H9 (cell line): ENCODE results near the gene LDB2. TPM values are rescaled to one million over a fixed set of nuclear protein-coding genes. Genes with fewer than 3 reads are reported as not detected.

Experiments used
- DNase-seq: peaks from one replicate; pipeline ENCODE4 v3.0.0-alpha.2; 2017
- H2AFZ ChIP-seq: one replicate; pipeline ENCODE4 v1.6.1; 2013; ENCODE audit warnings: mild to moderate bottlenecking, low read length, control low read depth, moderate library complexity
- H2AK5ac ChIP-seq: 2 replicates; pipeline ENCODE4 v1.6.1; 2013; ENCODE audit warnings: low read length, control low read depth, mixed read lengths; ENCODE audit not compliant: insufficient read length
- H2BK120ac ChIP-seq: one replicate; pipeline ENCODE4 v1.6.1; 2013; ENCODE audit warnings: low read depth, mild to moderate bottlenecking, low read length, control low read depth, inconsistent platforms; ENCODE audit not compliant: poor library complexity, severe bottlenecking
- H2BK12ac ChIP-seq: 2 replicates; pipeline ENCODE4 v1.6.1; 2013; ENCODE audit warnings: low read length, control low read depth, mixed read lengths, low read depth; ENCODE audit not compliant: insufficient read length
- H2BK15ac ChIP-seq: 2 replicates; pipeline ENCODE4 v1.6.1; 2013; ENCODE audit warnings: low read depth, low read length, control low read depth
- H2BK20ac ChIP-seq: one replicate; pipeline ENCODE4 v1.6.1; 2013; ENCODE audit warnings: low read depth, mild to moderate bottlenecking, low read length, control low read depth, inconsistent platforms; ENCODE audit not compliant: poor library complexity, severe bottlenecking
- H2BK5ac ChIP-seq: 2 replicates; pipeline ENCODE4 v1.6.1; 2013; ENCODE audit warnings: low read length, control low read depth, mixed read lengths; ENCODE audit not compliant: insufficient read length
- H3K14ac ChIP-seq: 2 replicates; pipeline ENCODE4 v1.6.1; 2013; ENCODE audit warnings: low read length, control low read depth; ENCODE audit not compliant: insufficient read depth
- H3K18ac ChIP-seq: 2 replicates; pipeline ENCODE4 v1.6.1; 2013; ENCODE audit warnings: low read depth, mild to moderate bottlenecking, mixed read lengths, low read length, control low read depth; ENCODE audit not compliant: insufficient read length
- H3K23ac ChIP-seq: 2 replicates; pipeline ENCODE4 v1.6.1; 2013; ENCODE audit warnings: low read length, control low read depth, mixed read lengths, low read depth; ENCODE audit not compliant: insufficient read length
- H3K23me2 ChIP-seq: 2 replicates; pipeline ENCODE4 v1.6.1; 2013; ENCODE audit warnings: low read depth, mild to moderate bottlenecking, mixed read lengths, low read length, control low read depth; ENCODE audit not compliant: insufficient read length, poor library complexity, severe bottlenecking
- H3K27ac ChIP-seq: 2 replicates; pipeline ENCODE4 v1.5.1; 2013; ENCODE audit warnings: low read length, control low read depth, mixed read lengths, low read depth; ENCODE audit not compliant: insufficient read length
- H3K27me3 ChIP-seq: 2 replicates; pipeline ENCODE4 v1.6.1; 2013; ENCODE audit warnings: low read length, control low read depth, inconsistent platforms; ENCODE audit not compliant: insufficient read depth
- H3K4ac ChIP-seq: 2 replicates; pipeline ENCODE4 v1.6.1; 2013; ENCODE audit warnings: low read depth, mild to moderate bottlenecking, control low read depth, inconsistent platforms, low read length, moderate library complexity
- H3K4me1 ChIP-seq: 2 replicates; pipeline ENCODE4 v1.6.1; 2013; ENCODE audit warnings: low read length, control low read depth, inconsistent platforms; ENCODE audit not compliant: insufficient read depth
- H3K4me2 ChIP-seq: 2 replicates; pipeline ENCODE4 v1.6.1; 2013; ENCODE audit warnings: low read length, control low read depth, mixed read lengths; ENCODE audit not compliant: insufficient read length, insufficient read depth
- H3K56ac ChIP-seq: 2 replicates; pipeline ENCODE4 v1.6.1; 2013; ENCODE audit warnings: low read depth, mild to moderate bottlenecking, mixed read lengths, low read length, control low read depth; ENCODE audit not compliant: insufficient read length
- H3K79me1 ChIP-seq: 2 replicates; pipeline ENCODE4 v1.6.1; 2013; ENCODE audit warnings: low read depth, mild to moderate bottlenecking, moderate library complexity, low read length, control low read depth, inconsistent platforms; ENCODE audit not compliant: insufficient read depth, poor library complexity, severe bottlenecking
- H3K79me2 ChIP-seq: 2 replicates; pipeline ENCODE4 v1.6.1; 2013; ENCODE audit warnings: low read length, control low read depth, inconsistent platforms; ENCODE audit not compliant: insufficient read depth
- H3K9ac ChIP-seq: 2 replicates; pipeline ENCODE4 v1.6.1; 2013; ENCODE audit warnings: low read length, control low read depth, mixed read lengths; ENCODE audit not compliant: insufficient read length; ENCODE audit errors: extremely low read depth
- H3K9me3 ChIP-seq: one replicate; pipeline ENCODE4 v1.6.1; 2013; ENCODE audit warnings: low read depth, low read length, inconsistent platforms; ENCODE audit not compliant: control insufficient read depth
- H3T11ph ChIP-seq: one replicate; pipeline ENCODE4 v1.6.1; 2013; ENCODE audit warnings: mild to moderate bottlenecking, low read length, control low read depth, inconsistent platforms
- H4K20me1 ChIP-seq: one replicate; pipeline ENCODE4 v1.6.1; 2013; ENCODE audit not compliant: control insufficient read depth, insufficient read length, insufficient read depth
- H4K5ac ChIP-seq: 2 replicates; pipeline ENCODE4 v1.6.1; 2013; ENCODE audit warnings: low read depth, mild to moderate bottlenecking, mixed read lengths, low read length, control low read depth; ENCODE audit not compliant: insufficient read length
- H4K8ac ChIP-seq: replicated peaks from 2 replicates; pipeline ENCODE4 v1.6.1; 2013; ENCODE audit warnings: low read length, control low read depth, mixed read lengths, low read depth; ENCODE audit not compliant: insufficient read length
- H4K91ac ChIP-seq: 2 replicates; pipeline ENCODE4 v1.6.1; 2013; ENCODE audit warnings: low read depth, mild to moderate bottlenecking, moderate library complexity, mixed read lengths, low read length, control low read depth; ENCODE audit not compliant: insufficient read length
- H3K27ac Mint-ChIP-seq, 3 experiments: 2 replicates in 2 of 3; 3 replicates in 1 of 3; pipeline ENCODE4 v1.8.0; 2020 to 2021; ENCODE audit warnings: mixed read lengths in 3 of 3, mild to moderate bottlenecking in 1 of 3, moderate library complexity in 1 of 3
- H3K27me3 Mint-ChIP-seq: 2 replicates; pipeline ENCODE4 v1.8.0; 2021; ENCODE audit warnings: low read depth, mild to moderate bottlenecking, moderate library complexity, mixed read lengths
- H3K36me3 Mint-ChIP-seq, 3 experiments: 2 replicates in 2 of 3; 3 replicates in 1 of 3; pipeline ENCODE4 v1.8.0; 2020 to 2021; ENCODE audit warnings: low read depth in 3 of 3, mixed read lengths in 3 of 3; ENCODE audit not compliant: insufficient read depth in 1 of 3
- H3K4me1 Mint-ChIP-seq, 2 experiments: 2 replicates each; pipeline ENCODE4 v1.8.0; 2020; ENCODE audit warnings: mixed read lengths in 2 of 2
- H3K4me3 Mint-ChIP-seq, 2 experiments: 2 replicates in 1 of 2; 3 replicates in 1 of 2; pipeline ENCODE4 v1.8.0; 2020 to 2021; ENCODE audit warnings: mild to moderate bottlenecking in 2 of 2, mixed read lengths in 2 of 2, moderate library complexity in 1 of 2
- H3K9me3 Mint-ChIP-seq, 2 experiments: 2 replicates in 1 of 2; 3 replicates in 1 of 2; pipeline ENCODE4 v1.8.0; 2020; ENCODE audit warnings: mild to moderate bottlenecking in 2 of 2, mixed read lengths in 2 of 2, moderate library complexity in 1 of 2
- WGBS: extraction: QIAGEN DNeasy Blood & Tissue Kit; methylation state at CpG from one replicate; pipeline ENCODE4 v1.1.7; 2013; ENCODE audit warnings: missing lambda C conversion rate, low lambda C conversion rate, mixed read lengths; ENCODE audit not compliant: insufficient read length; ENCODE audit errors: extremely low coverage; 5-methylcytosine and 5-hydroxymethylcytosine counted together
- total RNA-seq: library from RNA; stranded (reverse); gene quantifications from 2 replicates; pipeline ENCODE4 v1.2.1, GENCODE V29; 2021
- TF ChIP-seq, protein P1 (sequence below): fragments of 200-600 bp; sonication (generic); conservative IDR thresholded peaks from 3 replicates; pipeline ENCODE4 v1.8.0; 2021; ENCODE audit warnings: antibody characterized with exemption, mild to moderate bottlenecking

LDB2 gene
- total RNA-seq, 1 experiment from 2014 or later: 22.5 TPM

DNA sequence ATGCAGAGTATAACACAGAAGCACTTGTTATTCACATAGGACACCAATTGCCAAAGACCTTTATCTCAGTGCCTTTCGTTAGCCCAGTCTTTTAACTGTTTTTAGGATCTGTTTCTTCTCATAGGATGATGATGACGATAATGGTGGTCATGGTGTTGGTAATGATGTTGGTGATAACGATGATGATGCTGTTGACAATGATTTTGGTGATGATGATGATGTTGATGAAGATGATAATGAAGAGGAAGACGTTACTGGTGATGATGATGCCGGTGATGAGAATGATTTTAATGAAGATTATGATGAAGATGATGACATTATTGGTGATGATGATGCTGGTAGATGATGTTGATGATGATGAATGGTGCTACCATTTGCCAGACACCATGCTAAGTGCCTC, 29.8 kb downstream of the LDB2 start:
- Histone ChIP-seq H3K4me1 (peaks cover 9% of the 10 kb centered on the region; the same call in 1 of the 2 replicates), H2BK120ac (no peak overlapping the region), H3T11ph (no peak overlapping the region), H3K56ac (no peak overlapping the region), H4K20me1 (no peaks in the 10 kb centered on the region), H4K5ac (no peak overlapping the region), H4K8ac (no peak overlapping the region), H2BK20ac (no peak overlapping the region), H3K9me3 (no peaks in the 10 kb centered on the region), H4K91ac (no peak overlapping the region), H2BK5ac (no peak overlapping the region), H2AFZ (no peak overlapping the region), H3K79me1 (peaks cover 3% of the 10 kb centered on the region), H3K9ac (no peak overlapping the region), H2BK12ac (no peak overlapping the region), H3K79me2 (peaks cover 4% of the 10 kb centered on the region; the same call in 1 of the 2 replicates), H3K4me2 (no peak overlapping the region), H3K27me3 (no peaks in the 10 kb centered on the region), H3K27ac (no peak overlapping the region), H3K23me2 (no peaks in the 10 kb centered on the region), H3K14ac (no peak overlapping the region), H2BK15ac (no peak overlapping the region), H2AK5ac (no peak overlapping the region), H3K18ac (no peak overlapping the region), H3K4ac (no peak overlapping the region), H3K23ac (no peak overlapping the region)
- Mint-ChIP-seq H3K4me3 (no peak overlapping the region), H3K36me3 (peaks cover 10 to 21% (median 13%) of the 10 kb centered on the region in 3 experiments), H3K4me1 (peaks cover 12 to 14% of the 10 kb centered on the region in 2 experiments), H3K27me3 (no peaks in the 10 kb centered on the region), H3K27ac (no peak overlapping the region), H3K9me3 (no peaks in the 10 kb centered on the region; a peak in 1 of 5 replicates)
- 100% methylated on average over 3 of the region's 5 CpGs for WGBS
- TF ChIP-seq, protein P1, sequence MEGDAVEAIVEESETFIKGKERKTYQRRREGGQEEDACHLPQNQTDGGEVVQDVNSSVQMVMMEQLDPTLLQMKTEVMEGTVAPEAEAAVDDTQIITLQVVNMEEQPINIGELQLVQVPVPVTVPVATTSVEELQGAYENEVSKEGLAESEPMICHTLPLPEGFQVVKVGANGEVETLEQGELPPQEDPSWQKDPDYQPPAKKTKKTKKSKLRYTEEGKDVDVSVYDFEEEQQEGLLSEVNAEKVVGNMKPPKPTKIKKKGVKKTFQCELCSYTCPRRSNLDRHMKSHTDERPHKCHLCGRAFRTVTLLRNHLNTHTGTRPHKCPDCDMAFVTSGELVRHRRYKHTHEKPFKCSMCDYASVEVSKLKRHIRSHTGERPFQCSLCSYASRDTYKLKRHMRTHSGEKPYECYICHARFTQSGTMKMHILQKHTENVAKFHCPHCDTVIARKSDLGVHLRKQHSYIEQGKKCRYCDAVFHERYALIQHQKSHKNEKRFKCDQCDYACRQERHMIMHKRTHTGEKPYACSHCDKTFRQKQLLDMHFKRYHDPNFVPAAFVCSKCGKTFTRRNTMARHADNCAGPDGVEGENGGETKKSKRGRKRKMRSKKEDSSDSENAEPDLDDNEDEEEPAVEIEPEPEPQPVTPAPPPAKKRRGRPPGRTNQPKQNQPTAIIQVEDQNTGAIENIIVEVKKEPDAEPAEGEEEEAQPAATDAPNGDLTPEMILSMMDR: no peak
- no peak for DNase-seq
